PC-9 (cell line): ENCODE measurements around the gene KCNG4.

Experiments
- EZH2 ChIP-seq: fragments of 200-600 bp; sonication (generic); IDR thresholded peaks from 2 replicates; pipeline ENCODE4 v1.8.0; 2017; ENCODE audit warnings: antibody characterized with exemption, low read depth
- TF ChIP-seq, protein P1 (sequence below): fragments of 200-600 bp; sonication (generic); conservative IDR thresholded peaks from 2 replicates; pipeline ENCODE4 v1.6.1; 2017; ENCODE audit warnings: mixed run types, antibody characterized with exemption, mild to moderate bottlenecking, moderate library complexity

DNA sequence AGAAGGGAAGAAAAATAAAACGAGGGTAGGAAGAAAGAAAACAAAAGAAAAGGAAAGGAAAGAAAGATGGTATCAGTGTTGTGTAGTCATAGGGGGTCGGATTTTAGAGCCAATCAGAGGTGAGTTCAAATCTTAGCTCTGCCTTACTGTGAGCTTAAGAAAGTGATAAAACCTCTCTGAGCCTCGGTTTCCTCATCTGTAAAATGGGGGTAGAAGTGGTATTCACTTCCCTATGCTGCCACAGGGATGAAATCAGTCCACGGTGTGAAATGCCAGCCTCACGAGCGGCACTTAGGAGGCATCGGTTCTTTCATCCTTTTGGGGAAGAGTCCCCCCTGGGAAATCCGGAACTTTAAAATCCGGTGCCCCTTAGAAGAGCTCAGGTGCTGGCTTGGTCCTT is 6.1 kb downstream of the KCNG4 start:
- TF ChIP-seq, protein P1, sequence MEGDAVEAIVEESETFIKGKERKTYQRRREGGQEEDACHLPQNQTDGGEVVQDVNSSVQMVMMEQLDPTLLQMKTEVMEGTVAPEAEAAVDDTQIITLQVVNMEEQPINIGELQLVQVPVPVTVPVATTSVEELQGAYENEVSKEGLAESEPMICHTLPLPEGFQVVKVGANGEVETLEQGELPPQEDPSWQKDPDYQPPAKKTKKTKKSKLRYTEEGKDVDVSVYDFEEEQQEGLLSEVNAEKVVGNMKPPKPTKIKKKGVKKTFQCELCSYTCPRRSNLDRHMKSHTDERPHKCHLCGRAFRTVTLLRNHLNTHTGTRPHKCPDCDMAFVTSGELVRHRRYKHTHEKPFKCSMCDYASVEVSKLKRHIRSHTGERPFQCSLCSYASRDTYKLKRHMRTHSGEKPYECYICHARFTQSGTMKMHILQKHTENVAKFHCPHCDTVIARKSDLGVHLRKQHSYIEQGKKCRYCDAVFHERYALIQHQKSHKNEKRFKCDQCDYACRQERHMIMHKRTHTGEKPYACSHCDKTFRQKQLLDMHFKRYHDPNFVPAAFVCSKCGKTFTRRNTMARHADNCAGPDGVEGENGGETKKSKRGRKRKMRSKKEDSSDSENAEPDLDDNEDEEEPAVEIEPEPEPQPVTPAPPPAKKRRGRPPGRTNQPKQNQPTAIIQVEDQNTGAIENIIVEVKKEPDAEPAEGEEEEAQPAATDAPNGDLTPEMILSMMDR: no peak
- TF ChIP-seq EZH2: no peak
